Measurements from ENCODE around the gene CAPRIN2. TPM values are rescaled to one million over a fixed set of nuclear protein-coding genes. Genes with fewer than 3 reads are reported as not detected.

CAPRIN2 gene
- total RNA-seq, 2 donors from 2014 or later = 62.2 to 103 TPM

GRCh38 chr12:30761730-30762129, 7.0 kb upstream of the CAPRIN2 start:
- peaks cover 13% of the 10 kb centered on the region for H3K9me3 Mint-ChIP-seq
- Histone ChIP-seq H3K27ac (ENCODE audit: low read depth, low read length) (no peak overlapping the region), H3K36me3 (ENCODE audit: control insufficient read depth, insufficient read depth, low read length) (no peaks in the 10 kb centered on the region), H3K4me3 (ENCODE audit: low read length) (no peak overlapping the region), H3K27me3 (ENCODE audit: control insufficient read depth, insufficient read depth, low read length, poor library complexity, severe bottlenecking) (no peaks in the 10 kb centered on the region), H3K4me1 (ENCODE audit: control insufficient read depth, insufficient read depth, low read length) (no peaks in the 10 kb centered on the region), H3K9ac (ENCODE audit: extremely low read depth, low read length, poor library complexity, severe bottlenecking) (no peak overlapping the region), H3K9me3 (ENCODE audit: control insufficient read depth, low read length) (peaks cover 5% of the 10 kb centered on the region)
- no peaks in the 10 kb centered on the region for H3K27me3 Mint-ChIP-seq (ENCODE audit: insufficient read depth)
- no peak overlapping the region for H3K27ac Mint-ChIP-seq
- 94 to 100% methylated on average over 1 to 2 of the region's 2 CpGs for WGBS, 2 experiments (ENCODE audit: insufficient coverage in 1 of 2, insufficient read length in 1 of 2)
- no peak overlapping the region for H3K4me3 Mint-ChIP-seq
- H3K36me3 Mint-ChIP-seq (ENCODE audit: low read depth) = peaks cover 10% of the 10 kb centered on the region
- DNase-seq = no peak
- H3K4me1 Mint-ChIP-seq = peaks cover 2% of the 10 kb centered on the region
- TF ChIP-seq CTCF (conservative IDR thresholded peaks at IDR 0.05) = no peak

GRCh38 chr12:30757316-30757715, 2.6 kb upstream of the CAPRIN2 start:
- no peak overlapping the region for H3K4me3 ChIP-seq (ENCODE audit: low read length)
- 83 to 86% methylated on average over 4 of the region's 4 CpGs for WGBS, 2 experiments (ENCODE audit: insufficient coverage in 1 of 2, insufficient read length in 1 of 2)
- Mint-ChIP-seq H3K27me3 (ENCODE audit: insufficient read depth) (peaks cover 4% of the 10 kb centered on the region), H3K36me3 (ENCODE audit: low read depth) (peaks cover 10% of the 10 kb centered on the region), H3K27ac (no peak overlapping the region), H3K4me1 (peaks cover 25% of the 10 kb centered on the region), H3K4me3 (no peak overlapping the region), H3K9me3 (peaks cover 13% of the 10 kb centered on the region)
- no peaks in the 10 kb centered on the region for H3K4me1 ChIP-seq (ENCODE audit: control insufficient read depth, insufficient read depth, low read length)
- H3K27me3 ChIP-seq (ENCODE audit: control insufficient read depth, insufficient read depth, low read length, poor library complexity, severe bottlenecking) = no peaks in the 10 kb centered on the region
- no peak for DNase-seq
- no peak for TF ChIP-seq CTCF (conservative IDR thresholded peaks at IDR 0.05)
- H3K36me3 ChIP-seq (ENCODE audit: control insufficient read depth, insufficient read depth, low read length) = no peaks in the 10 kb centered on the region
- H3K9ac ChIP-seq (ENCODE audit: extremely low read depth, low read length, poor library complexity, severe bottlenecking) = no peak overlapping the region
- peaks cover 5% of the 10 kb centered on the region for H3K9me3 ChIP-seq (ENCODE audit: control insufficient read depth, low read length)
- no peak overlapping the region for H3K27ac ChIP-seq (ENCODE audit: low read depth, low read length)

- Mint-ChIP-seq H3K27me3 (ENCODE audit: insufficient read depth) (peaks cover 4% of the 10 kb centered on the region), H3K9me3 (peaks cover 7% of the 10 kb centered on the region), H3K27ac (no peak overlapping the region), H3K4me1 (peaks cover 26% of the 10 kb centered on the region), H3K36me3 (ENCODE audit: low read depth) (peaks cover 6% of the 10 kb centered on the region), H3K4me3 (peak overlapping the region; percentile 92)
- no peak for DNase-seq
- Histone ChIP-seq H3K4me3 (ENCODE audit: low read length) (peak overlapping the region; percentile 91), H3K27me3 (ENCODE audit: control insufficient read depth, insufficient read depth, low read length, poor library complexity, severe bottlenecking) (no peaks in the 10 kb centered on the region), H3K27ac (ENCODE audit: low read depth, low read length) (no peak overlapping the region), H3K9me3 (ENCODE audit: control insufficient read depth, low read length) (peaks cover 5% of the 10 kb centered on the region), H3K9ac (ENCODE audit: extremely low read depth, low read length, poor library complexity, severe bottlenecking) (no peak overlapping the region), H3K4me1 (ENCODE audit: control insufficient read depth, insufficient read depth, low read length) (peaks cover 4% of the 10 kb centered on the region), H3K36me3 (ENCODE audit: control insufficient read depth, insufficient read depth, low read length) (no peaks in the 10 kb centered on the region)
- TF ChIP-seq CTCF (conservative IDR thresholded peaks at IDR 0.05) = no peak
- 89 to 93% methylated on average over 7 to 10 of the region's 10 CpGs for WGBS, 2 experiments (ENCODE audit: insufficient coverage in 1 of 2, insufficient read length in 1 of 2)
These were observed 1.3 kb upstream of the CAPRIN2 start for GRCh38 chr12:30756074-30756473.
